Naive thymus-derived CD8-positive, alpha-beta T cell (primary cell): Measurements from ENCODE around the gene INPP5D. TPM values are rescaled to one million over a fixed set of nuclear protein-coding genes. Genes with fewer than 3 reads are reported as not detected.
A peak's percentile ranks its signal among the peaks of the same experiment; 100 is the strongest.

Source experiments
- ATAC-seq, 2 donors: fragments of 150-1000 bp; cut with Tn5 transposase in 1 of 2; sonication (Bioruptor Pico), chemical (Tn5 transposase) in 1 of 2; 1 replicate in 1 of 2; 2 replicates in 1 of 2; pipeline ENCODE4 v1.10.0; 2021; ENCODE audit warnings: mild to moderate bottlenecking in 2 of 2, moderate library complexity in 2 of 2
- POLR2A ChIA-PET: fragments of 350-600 bp; sonication (Branson Sonifier 250); formaldehyde crosslinking; loops from one replicate; lab custom pipeline; 2021; ENCODE audit warnings: antibody characterized with exemption; lab: Charles Lee
- DNase-seq, 10 donors: peaks; one replicate each; pipeline versions ENCODE4 v3.0.0 to v3.0.0-alpha.2; 2020 to 2022
- H3K27ac Mint-ChIP-seq, 10 donors: one replicate each; pipeline ENCODE4 v1.8.0; 2020 to 2022; ENCODE audit warnings: mild to moderate bottlenecking in 10 of 10, mixed read lengths in 10 of 10, moderate library complexity in 4 of 10, inconsistent platforms in 1 of 10
- H3K27me3 Mint-ChIP-seq, 5 donors: one replicate each; pipeline ENCODE4 v1.8.0; 2021 to 2022; ENCODE audit warnings: mixed read lengths in 5 of 5
- H3K36me3 Mint-ChIP-seq, 3 donors: one replicate each; pipeline ENCODE4 v1.8.0; 2020 to 2022; ENCODE audit warnings: mixed read lengths in 3 of 3, mild to moderate bottlenecking in 2 of 3, inconsistent platforms in 1 of 3
- H3K4me1 Mint-ChIP-seq, 4 donors: one replicate each; pipeline ENCODE4 v1.8.0; 2021 to 2022; ENCODE audit warnings: mixed read lengths in 4 of 4
- H3K4me3 Mint-ChIP-seq, 10 donors: one replicate each; pipeline ENCODE4 v1.8.0; 2020 to 2022; ENCODE audit warnings: mild to moderate bottlenecking in 10 of 10, mixed read lengths in 10 of 10, moderate library complexity in 6 of 10, inconsistent platforms in 1 of 10
- H3K9me3 Mint-ChIP-seq, 9 donors: one replicate each; pipeline ENCODE4 v1.8.0; 2020 to 2022; ENCODE audit warnings: mixed read lengths in 9 of 9, mild to moderate bottlenecking in 3 of 9, inconsistent platforms in 1 of 9, moderate library complexity in 1 of 9
- polyA plus RNA-seq, 3 donors: library from polyadenylated mRNA; unstranded; fragments of 300-500 nt; fragmentation: Illumina TruSeq; gene quantifications; one replicate each; pipeline ENCODE4 v1.2.3, GENCODE V29; 2021
- total RNA-seq, 8 experiments: library from RNA in 2 of 8; stranded (reverse) in 2 of 8; gene quantifications; one replicate each; pipeline ENCODE4 v1.2.3 and lab custom pipeline; 2021 to 2026

The INPP5D gene
- total and polyA plus RNA-seq, 5 experiments from 2014 or later = 36.4 to 124 (median 88.3) TPM

GRCh38 chr2:233124421-233125080, 64.4 kb downstream of the INPP5D start:
- no peaks in the 10 kb centered on the region for H3K27me3 Mint-ChIP-seq
- POLR2A ChIA-PET = no interaction called here
- peaks cover 0 to 3% (median 0%) of the 10 kb centered on the region in 9 donors for H3K9me3 Mint-ChIP-seq
- peaks cover 5 to 34% (median 11%) of the 10 kb centered on the region in 4 donors for H3K4me1 Mint-ChIP-seq
- peaks cover 8 to 71% (median 31%) of the 10 kb centered on the region in 3 donors for H3K36me3 Mint-ChIP-seq
- ATAC-seq (peak in 1 of 2 donors; percentile 80), DNase-seq (peak in 1 of 10 donors; percentile 27)
- peak overlapping the region in 4 of 10 donors; percentile 52 to 67 (median 54) for H3K27ac Mint-ChIP-seq
- no peak overlapping the region for H3K4me3 Mint-ChIP-seq

- POLR2A ChIA-PET = no interaction called here
- Mint-ChIP-seq H3K36me3 (peaks cover 8 to 80% (median 37%) of the 10 kb centered on the region in 3 donors), H3K27me3 (no peaks in the 10 kb centered on the region), H3K9me3 (peaks cover 0 to 3% (median 0%) of the 10 kb centered on the region in 9 donors), H3K4me1 (peaks cover 10 to 39% (median 17%) of the 10 kb centered on the region in 4 donors), H3K27ac (no peak overlapping the region), H3K4me3 (no peak overlapping the region)
- DNase-seq = no peak
- no peak for ATAC-seq
Observed at GRCh38 chr2:233125455-233126065, 65.4 kb downstream of the INPP5D start.

- H3K27ac Mint-ChIP-seq = peak overlapping the region in 8 of 10 donors; percentile 33 to 81 (median 52)
- peaks cover 2 to 91% (median 50%) of the 10 kb centered on the region in 3 donors for H3K36me3 Mint-ChIP-seq
- H3K4me3 Mint-ChIP-seq = no peak overlapping the region
- DNase-seq (no peak), ATAC-seq (no peak)
- POLR2A ChIA-PET = no interaction called here
- H3K4me1 Mint-ChIP-seq = peaks cover 13 to 38% (median 33%) of the 10 kb centered on the region in 4 donors
- no peaks in the 10 kb centered on the region for H3K27me3 Mint-ChIP-seq
- peaks cover 0 to 2% (median under 1%) of the 10 kb centered on the region in 9 donors for H3K9me3 Mint-ChIP-seq
Observed at GRCh38 chr2:233129351-233129978, 69.3 kb downstream of the INPP5D start.

- no peaks in the 10 kb centered on the region for H3K27me3 Mint-ChIP-seq
- H3K4me3 Mint-ChIP-seq = peak overlapping the region in 3 of 10 donors; percentile 42 to 72 (median 53)
- H3K9me3 Mint-ChIP-seq = peaks cover 0 to 5% (median 1%) of the 10 kb centered on the region in 9 donors
- ATAC-seq = no peak
- peaks cover 6 to 92% (median 55%) of the 10 kb centered on the region in 3 donors for H3K36me3 Mint-ChIP-seq
- peak overlapping the region in 8 of 10 donors; percentile 36 to 91 (median 76) for H3K27ac Mint-ChIP-seq
- no peak for DNase-seq
- POLR2A ChIA-PET = no interaction called here
- peaks cover 14 to 38% (median 30%) of the 10 kb centered on the region in 4 donors for H3K4me1 Mint-ChIP-seq
Observed at GRCh38 chr2:233130024-233130423, 69.9 kb downstream of the INPP5D start.

- peak overlapping the region in 3 of 10 donors; percentile 42 to 72 (median 53) for H3K4me3 Mint-ChIP-seq
- ATAC-seq = no peak
Observed at GRCh38 chr2:233130481-233131020, 70.4 kb downstream of the INPP5D start.

GRCh38 chr2:233131936-233132720, 72.0 kb downstream of the INPP5D start:
- peaks cover 6 to 92% (median 68%) of the 10 kb centered on the region in 3 donors for H3K36me3 Mint-ChIP-seq
- no peak for ATAC-seq
- POLR2A ChIA-PET = interaction anchor here (1.0 kb wide), 1 partner anchor 71 kb away, joined by 5 read pairs; the partner anchor contains the start of gene INPP5D

More at GRCh38 chr2:233130481-233131020, 70.4 kb downstream of the INPP5D start:
- peaks cover 6 to 93% (median 59%) of the 10 kb centered on the region in 3 donors for H3K36me3 Mint-ChIP-seq
- no peaks in the 10 kb centered on the region for H3K27me3 Mint-ChIP-seq
- H3K4me1 Mint-ChIP-seq = peaks cover 14 to 38% (median 30%) of the 10 kb centered on the region in 4 donors
- H3K9me3 Mint-ChIP-seq = peaks cover 0 to 5% (median 1%) of the 10 kb centered on the region in 9 donors
- H3K27ac Mint-ChIP-seq = peak overlapping the region in 9 of 10 donors; percentile 29 to 91 (median 68)
- POLR2A ChIA-PET = interaction anchor here (0.6 kb wide), 1 partner anchor 36 kb away, joined by 3 read pairs; no protein-coding TSS in a partner anchor
- DNase-seq = no peak

GRCh38 chr2:233133239-233133638, 73.1 kb downstream of the INPP5D start:
- Mint-ChIP-seq H3K27ac (peak overlapping the region in 6 of 10 donors; percentile 26 to 73 (median 64)), H3K27me3 (no peaks in the 10 kb centered on the region), H3K4me3 (no peak overlapping the region), H3K9me3 (peaks cover 0 to 5% (median 1%) of the 10 kb centered on the region in 9 donors), H3K36me3 (peaks cover 6 to 87% (median 65%) of the 10 kb centered on the region in 3 donors), H3K4me1 (peaks cover 13 to 35% (median 26%) of the 10 kb centered on the region in 4 donors)
- no peak for DNase-seq
- ATAC-seq = no peak
- POLR2A ChIA-PET = no interaction called here

More at GRCh38 chr2:233131936-233132720, 72.0 kb downstream of the INPP5D start:
- no peaks in the 10 kb centered on the region for H3K27me3 Mint-ChIP-seq
- no peak for DNase-seq
- peak overlapping the region in 4 of 10 donors; percentile 1 to 65 (median 16) for H3K27ac Mint-ChIP-seq
- H3K4me1 Mint-ChIP-seq = peaks cover 15 to 35% (median 29%) of the 10 kb centered on the region in 4 donors
- H3K9me3 Mint-ChIP-seq = peaks cover 0 to 5% (median 1%) of the 10 kb centered on the region in 9 donors
- no peak overlapping the region for H3K4me3 Mint-ChIP-seq

DNA sequence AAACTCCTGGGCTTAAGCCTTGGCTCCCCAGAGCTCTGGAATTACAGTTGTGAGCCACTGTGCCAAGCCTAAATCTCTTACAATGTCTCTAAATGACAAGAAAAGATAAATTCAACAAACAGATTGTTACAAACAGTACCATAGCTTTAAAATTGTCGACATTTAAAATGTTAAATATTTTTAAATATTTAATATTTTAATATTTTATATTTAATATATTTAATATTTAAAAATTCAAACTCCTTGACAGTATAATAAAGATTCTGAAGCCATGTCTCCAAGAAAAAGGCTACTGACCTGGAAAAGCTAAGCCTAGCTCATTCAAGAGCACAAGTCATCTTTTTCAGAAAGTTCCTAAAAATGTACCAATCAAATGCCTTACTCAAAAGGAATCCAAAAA, 75.3 kb downstream of the INPP5D start:
- Mint-ChIP-seq H3K4me3 (no peak overlapping the region), H3K27ac (peak overlapping the region in 2 of 10 donors; percentile 25 to 63), H3K27me3 (no peaks in the 10 kb centered on the region), H3K4me1 (peaks cover 15 to 28% (median 20%) of the 10 kb centered on the region in 4 donors), H3K36me3 (peaks cover 6 to 90% (median 63%) of the 10 kb centered on the region in 3 donors), H3K9me3 (peaks cover 0 to 5% (median 1%) of the 10 kb centered on the region in 9 donors)
- ATAC-seq (no peak), DNase-seq (no peak)
- POLR2A ChIA-PET = interaction anchor here (0.6 to 1.3 kb wide), 4 partner anchors 31 to 75 kb away, joined by 3 to 7 read pairs (median 4); partner anchors contain the start of gene INPP5D

- peaks cover 0 to 5% (median 1%) of the 10 kb centered on the region in 9 donors for H3K9me3 Mint-ChIP-seq
- POLR2A ChIA-PET = interaction anchor here (0.9 kb wide), 1 partner anchor 147 kb away, joined by 3 read pairs; no protein-coding TSS in a partner anchor
- no peak overlapping the region for H3K27ac Mint-ChIP-seq
- peaks cover 6 to 90% (median 54%) of the 10 kb centered on the region in 3 donors for H3K36me3 Mint-ChIP-seq
- ATAC-seq (no peak), DNase-seq (no peak)
- H3K27me3 Mint-ChIP-seq = no peaks in the 10 kb centered on the region
- H3K4me1 Mint-ChIP-seq = peaks cover 20 to 38% (median 30%) of the 10 kb centered on the region in 4 donors
- H3K4me3 Mint-ChIP-seq = no peak overlapping the region
Observed at GRCh38 chr2:233137040-233137439, 76.9 kb downstream of the INPP5D start.

- Mint-ChIP-seq H3K4me1 (peaks cover 34 to 48% (median 41%) of the 10 kb centered on the region in 4 donors), H3K36me3 (peaks cover 0 to 85% (median 31%) of the 10 kb centered on the region in 3 donors), H3K9me3 (peaks cover 0 to 3% (median 0%) of the 10 kb centered on the region in 9 donors), H3K4me3 (no peak overlapping the region), H3K27ac (peak overlapping the region in 2 of 10 donors; percentile 56 to 81), H3K27me3 (no peaks in the 10 kb centered on the region)
- DNase-seq (no peak), ATAC-seq (no peak)
- POLR2A ChIA-PET = no interaction called here
Observed at GRCh38 chr2:233140077-233140585, 80.0 kb downstream of the INPP5D start.

- no peaks in the 10 kb centered on the region for H3K9me3 Mint-ChIP-seq
- ATAC-seq (no peak), DNase-seq (no peak)
- peaks cover 0 to 87% (median 27%) of the 10 kb centered on the region in 3 donors for H3K36me3 Mint-ChIP-seq
- H3K4me1 Mint-ChIP-seq = peaks cover 35 to 48% (median 42%) of the 10 kb centered on the region in 4 donors
- peak overlapping the region; percentile 10 to 83 (median 60) for H3K27ac Mint-ChIP-seq
- no peaks in the 10 kb centered on the region for H3K27me3 Mint-ChIP-seq
- POLR2A ChIA-PET = interaction anchor here (0.6 kb wide), 1 partner anchor 76 kb away, joined by 4 read pairs; no protein-coding TSS in a partner anchor
- H3K4me3 Mint-ChIP-seq = peak overlapping the region in 5 of 10 donors; percentile 13 to 68 (median 30)
Observed at GRCh38 chr2:233140978-233141377, 80.8 kb downstream of the INPP5D start.
